PFSK-1 (cell line): Measurements from ENCODE around the gene DESI2.

Experiments used
- FOXP2 ChIP-seq: optimal IDR thresholded peaks from 2 replicates; pipeline ENCODE3; 2011; ENCODE audit warnings: borderline replicate concordance, control low read depth, inconsistent platforms; ENCODE audit not compliant: insufficient read depth; ENCODE audit errors: extremely low read length, extremely low read depth
- POLR2AphosphoS5 ChIP-seq: IDR thresholded peaks from 2 replicates; pipeline ENCODE4 v1.6.1; 2012; ENCODE audit warnings: low read depth, mild to moderate bottlenecking, control low read depth, low read length, moderate library complexity

DNA sequence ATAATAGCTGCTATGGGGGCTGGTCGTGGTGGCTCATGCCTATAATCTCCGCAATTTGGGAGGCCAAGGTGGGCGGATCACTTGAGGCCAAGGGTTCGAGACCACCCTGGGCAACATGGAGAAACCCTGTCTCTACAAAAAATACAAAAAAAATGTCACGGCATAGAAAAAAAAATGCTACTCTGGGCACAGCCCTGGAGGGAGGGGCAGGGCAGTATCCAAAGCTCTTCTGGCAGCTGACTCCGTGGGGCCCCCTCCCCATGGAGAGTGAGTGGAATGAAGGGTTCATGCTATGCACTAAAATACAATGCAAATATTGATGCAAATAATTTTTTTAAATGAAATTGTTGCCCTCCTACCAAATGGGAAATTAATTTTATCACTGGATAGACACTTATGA, 78.7 kb downstream of the DESI2 start:
- TF ChIP-seq POLR2AphosphoS5 = no peak
- TF ChIP-seq FOXP2 = no peak
